ENCODE results near the gene GSG1L.
"Not testable (repeated sequence)": the region's sequence is repeated elsewhere in the genome, so short reads cannot be mapped to it uniquely, and the experiment has no call there.

Gene GSG1L

GRCh38 chr16:27892879-27893278 is 170.6 kb downstream of the GSG1L start:
- no peak overlapping the region for H3K4me3 ChIP-seq (ENCODE audit: low read length)
- DNase-seq (ENCODE audit: low read depth), result no peak
- TF ChIP-seq, protein P1, sequence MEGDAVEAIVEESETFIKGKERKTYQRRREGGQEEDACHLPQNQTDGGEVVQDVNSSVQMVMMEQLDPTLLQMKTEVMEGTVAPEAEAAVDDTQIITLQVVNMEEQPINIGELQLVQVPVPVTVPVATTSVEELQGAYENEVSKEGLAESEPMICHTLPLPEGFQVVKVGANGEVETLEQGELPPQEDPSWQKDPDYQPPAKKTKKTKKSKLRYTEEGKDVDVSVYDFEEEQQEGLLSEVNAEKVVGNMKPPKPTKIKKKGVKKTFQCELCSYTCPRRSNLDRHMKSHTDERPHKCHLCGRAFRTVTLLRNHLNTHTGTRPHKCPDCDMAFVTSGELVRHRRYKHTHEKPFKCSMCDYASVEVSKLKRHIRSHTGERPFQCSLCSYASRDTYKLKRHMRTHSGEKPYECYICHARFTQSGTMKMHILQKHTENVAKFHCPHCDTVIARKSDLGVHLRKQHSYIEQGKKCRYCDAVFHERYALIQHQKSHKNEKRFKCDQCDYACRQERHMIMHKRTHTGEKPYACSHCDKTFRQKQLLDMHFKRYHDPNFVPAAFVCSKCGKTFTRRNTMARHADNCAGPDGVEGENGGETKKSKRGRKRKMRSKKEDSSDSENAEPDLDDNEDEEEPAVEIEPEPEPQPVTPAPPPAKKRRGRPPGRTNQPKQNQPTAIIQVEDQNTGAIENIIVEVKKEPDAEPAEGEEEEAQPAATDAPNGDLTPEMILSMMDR (conservative IDR thresholded peaks at IDR 0.05; ENCODE audit: low read length), result no peak

DNA sequence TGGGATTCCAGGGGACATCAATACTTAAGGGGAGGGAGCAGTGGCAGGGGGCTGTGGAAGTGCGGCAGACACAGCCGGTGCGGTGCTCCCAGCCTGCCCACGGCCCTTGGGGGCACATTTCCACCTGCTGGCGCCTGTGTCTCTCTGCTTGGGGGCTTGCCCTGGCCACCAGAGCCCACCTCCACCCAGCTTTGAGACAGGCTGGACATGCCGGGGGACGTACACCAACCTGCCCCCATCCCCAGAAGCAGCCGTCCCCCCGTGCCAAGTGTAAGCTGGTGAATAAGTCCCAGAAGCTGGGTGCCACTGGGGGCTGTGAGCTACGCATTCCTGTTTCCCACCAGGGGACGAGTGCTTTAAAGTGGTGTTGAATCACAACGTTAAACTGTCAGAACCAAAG is 172.6 kb downstream of the GSG1L start:
- no peak for DNase-seq (ENCODE audit: low read depth)
- no peak overlapping the region for H3K4me3 ChIP-seq (ENCODE audit: low read length)
- TF ChIP-seq, protein P1 (conservative IDR thresholded peaks at IDR 0.05; ENCODE audit: low read length), result no peak

DNA sequence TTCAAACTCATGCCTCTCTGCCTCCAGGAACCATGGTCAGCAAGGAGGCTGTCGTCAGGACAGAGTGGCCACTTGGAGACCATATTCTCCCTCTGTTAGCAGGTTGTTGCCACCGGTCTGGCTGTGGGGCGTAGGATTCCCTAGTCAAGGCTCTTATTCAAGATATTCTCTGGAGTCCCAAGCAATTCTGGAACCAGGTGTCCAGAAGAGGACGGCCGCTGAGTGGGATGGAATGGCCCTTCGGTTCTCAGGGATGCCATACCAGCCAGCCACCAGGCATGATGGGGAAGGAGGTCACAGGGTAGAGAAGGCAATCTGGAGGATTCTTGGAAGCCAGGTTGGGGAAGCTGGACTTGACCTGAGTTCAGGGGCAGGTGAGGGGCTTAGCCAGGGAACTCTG is 173.5 kb downstream of the GSG1L start:
- no peak overlapping the region for H3K4me3 ChIP-seq (ENCODE audit: low read length)
- TF ChIP-seq, protein P1 (conservative IDR thresholded peaks at IDR 0.05; ENCODE audit: low read length), result no peak
- no peak for DNase-seq (ENCODE audit: low read depth)

- DNase-seq (ENCODE audit: low read depth), result no peak
- H3K4me3 ChIP-seq (ENCODE audit: low read length), result no peak overlapping the region
- TF ChIP-seq, protein P1 (conservative IDR thresholded peaks at IDR 0.05; ENCODE audit: low read length), result no peak
Observed at GRCh38 chr16:27883576-27883975, 179.9 kb downstream of the GSG1L start.

GRCh38 chr16:27880287-27880686 is 183.2 kb downstream of the GSG1L start:
- DNase-seq (ENCODE audit: low read depth), result no peak
- no peak overlapping the region for H3K4me3 ChIP-seq (ENCODE audit: low read length)
- TF ChIP-seq, protein P1 (conservative IDR thresholded peaks at IDR 0.05; ENCODE audit: low read length), result no peak

- H3K4me3 ChIP-seq (ENCODE audit: low read length), result no peak overlapping the region
- TF ChIP-seq, protein P1 (conservative IDR thresholded peaks at IDR 0.05; ENCODE audit: low read length), result no peak
- DNase-seq (ENCODE audit: low read depth), result no peak
Observed at GRCh38 chr16:27879601-27880247, 183.8 kb downstream of the GSG1L start.

GRCh38 chr16:27872627-27873026 is 190.9 kb downstream of the GSG1L start:
- not testable (repeated sequence) for DNase-seq (ENCODE audit: low read depth); H3K4me3 ChIP-seq (ENCODE audit: low read length)

Measured in AG10803 (cell line).